EH (cell line): ENCODE results near the gene SSR4.
"Not testable (repeated sequence)": the region's sequence is repeated elsewhere in the genome, so short reads cannot be mapped to it uniquely, and the experiment has no call there.

Experiments
- DNase-seq: peaks from one replicate; pipeline ENCODE4 v3.0.0-alpha.2; 2015; ENCODE audit warnings: low read depth

The SSR4 gene

DNA sequence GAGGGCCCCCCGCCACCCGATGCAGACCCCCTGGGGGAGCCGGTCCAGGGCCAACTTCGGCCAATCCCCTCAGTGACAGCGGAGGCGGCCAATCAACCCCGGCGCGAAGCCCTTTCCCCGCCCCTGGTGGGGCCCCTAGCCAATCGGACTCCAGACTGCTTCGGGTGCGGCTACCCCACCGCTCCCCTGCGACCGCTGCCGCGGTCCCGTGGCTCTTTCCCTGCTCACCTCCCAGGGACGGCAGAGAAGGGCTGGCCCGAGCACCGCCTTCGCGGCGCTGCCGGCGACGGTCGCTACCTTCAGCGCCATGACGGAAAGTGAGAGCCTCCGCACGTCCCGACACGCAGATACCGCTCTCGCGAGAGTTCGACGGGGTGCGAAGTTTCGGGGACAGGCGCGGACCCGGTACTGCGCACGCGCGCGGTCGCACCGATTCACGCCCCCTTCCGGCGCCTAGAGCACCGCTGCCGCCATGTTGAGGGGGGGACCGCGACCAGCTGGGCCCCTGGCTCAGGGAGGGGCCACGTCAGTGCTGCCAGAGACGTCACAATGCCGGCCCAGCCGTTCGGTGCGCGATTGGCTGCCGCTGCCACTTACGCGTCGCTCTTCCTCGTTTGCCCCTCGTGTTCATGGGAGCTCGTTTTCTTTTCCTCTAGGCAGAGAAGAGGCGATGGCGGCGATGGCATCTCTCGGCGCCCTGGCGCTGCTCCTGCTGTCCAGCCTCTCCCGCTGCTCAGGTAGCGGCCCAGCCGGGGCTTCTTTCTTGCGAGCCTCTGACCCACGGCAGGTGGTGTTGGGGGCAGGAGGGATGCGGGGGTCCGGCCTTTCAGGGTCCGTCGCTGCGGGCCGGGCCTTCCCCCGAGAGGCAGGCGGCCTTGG is at the start of gene SSR4, which contains the start of gene IDH3G:
TSS of gene SSR4 (plus strand) at position 651 of the 879 bp plus-strand sequence. CDS start at position 671, 20 bp downstream.
TSS of gene IDH3G (minus strand) at position 358 of the 879 bp plus-strand sequence. CDS start at position 309, 49 bp downstream.
- peak; percentile 95 for DNase-seq

DNA sequence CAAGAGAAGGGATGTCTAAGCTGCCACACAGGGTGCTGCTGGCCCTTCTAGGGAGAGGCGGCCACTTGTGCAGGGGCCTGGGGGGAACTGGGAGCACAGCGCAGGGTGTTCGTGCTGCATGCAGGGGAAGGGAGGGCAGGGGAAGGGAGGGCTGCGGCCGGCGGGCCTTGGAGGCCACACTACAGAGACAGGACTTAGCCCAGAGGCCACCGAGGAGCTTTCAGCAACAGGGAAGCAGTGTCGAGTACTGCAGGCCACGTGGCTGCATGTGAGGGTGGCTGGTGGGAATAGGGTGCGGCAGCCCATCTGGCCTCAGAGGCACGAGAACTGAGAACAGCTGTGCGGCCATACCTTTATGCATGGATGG is 49.4 kb upstream of the SSR4 start:
- not testable (repeated sequence) for DNase-seq

DNA sequence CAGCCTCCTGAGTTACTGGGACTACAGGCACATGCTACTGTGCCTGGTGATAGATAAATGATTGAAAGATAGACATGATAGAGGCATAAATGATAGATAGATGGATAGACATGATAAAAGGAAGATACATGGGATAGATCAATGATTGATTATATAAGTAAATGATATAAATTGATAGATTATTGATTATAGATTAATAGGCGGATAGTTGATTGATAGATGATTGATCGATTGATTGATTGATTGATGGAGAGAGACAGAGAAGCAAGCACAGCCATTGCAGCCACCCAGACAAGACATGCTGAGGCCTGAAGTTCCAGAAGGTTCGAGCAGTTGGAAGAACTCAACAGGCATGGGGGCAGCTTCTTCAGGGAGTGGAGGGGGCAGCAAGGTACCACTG is 48.1 kb upstream of the SSR4 start:
- no peak for DNase-seq

DNA sequence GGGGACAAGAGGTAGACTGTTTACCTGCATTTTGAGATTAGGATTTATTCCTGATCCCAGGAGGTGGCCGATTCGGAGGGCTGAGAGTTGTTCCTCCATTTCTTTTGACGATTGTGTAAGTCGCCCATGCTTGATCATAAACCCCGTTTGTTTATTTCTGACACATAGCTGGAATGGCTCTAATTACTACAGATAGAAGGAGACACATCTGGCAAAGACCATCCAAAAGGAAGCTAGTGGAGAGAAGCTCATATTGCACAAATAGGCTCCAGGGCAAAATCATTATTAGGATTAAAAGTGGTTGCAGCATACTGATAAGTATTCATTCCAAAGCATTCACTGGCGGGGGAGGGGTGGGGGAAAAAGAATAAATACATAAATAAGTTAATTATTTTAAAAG is 47.5 kb upstream of the SSR4 start:
- peak; percentile 35 for DNase-seq

DNA sequence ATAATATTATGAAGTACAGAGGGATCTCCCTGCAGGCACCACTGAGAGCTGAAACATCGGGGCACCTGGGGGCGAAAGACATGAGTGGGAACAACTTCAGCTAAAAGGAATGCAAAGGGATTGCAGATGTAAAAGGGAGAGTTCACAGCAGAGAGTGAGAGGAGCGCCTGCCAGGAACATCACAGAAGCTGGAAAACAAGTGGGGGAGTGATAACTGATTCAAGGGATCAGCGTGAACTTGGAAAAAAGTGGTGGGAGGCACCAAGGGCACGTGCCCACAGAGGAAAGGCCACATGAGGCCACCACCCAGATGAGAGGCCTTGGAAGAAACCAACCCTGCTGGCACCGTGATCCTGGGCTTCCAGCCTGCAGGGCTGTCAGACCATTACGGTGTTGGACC is 45.5 kb upstream of the SSR4 start:
- DNase-seq = not testable (repeated sequence)

DNA sequence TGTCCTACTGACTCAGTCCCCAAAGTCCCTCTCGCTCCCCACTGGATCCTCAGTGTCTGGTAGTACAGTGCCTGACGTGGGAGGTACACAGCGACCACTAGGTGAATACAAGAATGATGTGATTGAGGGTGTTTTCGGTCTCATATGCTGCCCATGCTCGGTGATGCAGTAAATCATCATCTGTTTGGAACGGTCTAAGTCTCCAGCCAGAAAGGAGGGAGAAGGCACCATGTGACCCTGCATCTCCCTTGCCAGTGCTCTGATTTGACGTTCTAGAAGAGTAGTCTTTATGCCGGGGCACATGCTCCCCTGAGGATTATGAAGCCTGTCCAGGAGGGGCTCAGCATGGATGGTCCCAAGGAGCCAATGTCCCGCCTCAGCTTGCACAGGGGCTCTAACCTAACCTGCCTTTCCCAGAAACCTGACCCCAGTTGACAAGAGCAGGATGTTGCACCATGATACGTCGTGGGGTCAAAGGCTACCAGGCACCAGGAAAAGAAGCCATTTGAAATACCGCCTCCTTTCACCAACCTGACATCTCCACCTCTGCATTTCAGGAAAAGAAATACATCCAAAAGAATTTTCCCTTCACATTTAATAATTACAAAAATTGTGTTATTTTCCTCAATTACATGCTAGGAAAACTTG is 44.2 kb upstream of the SSR4 start:
- no peak for DNase-seq

DNA sequence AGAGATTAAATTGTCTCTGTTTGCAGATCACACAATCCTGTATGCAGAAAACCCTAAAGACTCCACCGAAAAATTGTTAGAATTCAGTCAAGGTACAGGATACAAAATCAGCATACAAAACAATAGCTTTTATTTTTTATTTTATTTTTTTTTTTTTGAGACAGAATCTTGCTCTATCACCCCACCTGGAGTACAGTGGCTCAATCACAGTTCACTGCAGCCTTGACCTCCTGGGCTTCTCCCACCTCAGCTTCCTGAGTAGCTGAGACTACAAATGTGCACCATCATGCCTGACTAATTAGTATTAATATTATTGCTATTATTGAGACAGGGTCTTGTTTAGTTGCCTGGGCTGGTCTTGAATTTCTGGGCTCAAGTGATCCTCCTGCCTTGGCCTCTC is 39.3 kb upstream of the SSR4 start:
- no peak for DNase-seq

DNA sequence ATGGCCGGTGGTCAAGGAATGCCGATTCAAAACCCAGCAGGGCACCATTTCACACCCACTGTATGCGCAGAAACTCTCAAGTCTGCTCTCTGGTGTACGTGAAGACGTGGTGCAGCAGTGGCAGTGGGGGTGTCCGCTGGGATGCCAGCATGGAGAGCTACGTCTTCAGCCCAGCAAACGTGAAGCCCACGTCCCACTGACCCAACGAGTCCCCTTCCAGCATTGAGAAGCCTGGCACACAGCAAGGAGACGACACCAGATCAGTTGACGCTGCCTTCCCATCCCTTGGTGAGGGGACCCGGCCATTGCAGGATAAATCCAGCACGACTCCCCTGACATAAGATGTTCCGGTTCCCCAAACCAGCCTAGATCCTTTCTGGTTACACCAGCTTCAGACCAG is 32.6 kb upstream of the SSR4 start:
- no peak for DNase-seq

DNA sequence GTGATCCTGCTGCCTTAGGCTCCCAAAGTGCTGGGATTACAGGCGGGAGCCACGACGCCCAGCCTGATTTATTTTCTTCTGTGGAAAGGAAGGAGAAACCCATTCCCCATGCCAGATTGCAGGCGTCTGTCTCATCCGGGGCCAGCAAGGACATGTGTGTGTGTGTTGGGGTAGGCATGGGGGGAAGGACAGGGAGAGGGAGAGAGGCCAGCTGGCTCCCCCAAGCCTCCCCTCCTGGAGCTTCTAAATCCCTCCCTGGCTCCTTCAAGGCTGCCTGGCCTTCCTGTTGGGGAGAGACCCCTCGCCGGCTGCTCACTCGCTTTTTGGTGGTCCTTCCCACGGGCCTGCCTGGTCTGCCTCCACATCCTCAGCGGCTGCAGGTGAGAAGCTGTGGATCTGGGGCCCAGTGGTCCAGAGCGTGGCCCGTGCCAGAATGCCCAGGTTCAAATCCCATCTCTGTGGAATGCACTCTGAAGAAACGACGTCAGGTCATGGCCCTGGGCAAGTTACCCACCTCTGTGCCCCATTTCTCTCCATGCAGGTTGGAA is 31.8 kb upstream of the SSR4 start:
- no peak for DNase-seq

DNA sequence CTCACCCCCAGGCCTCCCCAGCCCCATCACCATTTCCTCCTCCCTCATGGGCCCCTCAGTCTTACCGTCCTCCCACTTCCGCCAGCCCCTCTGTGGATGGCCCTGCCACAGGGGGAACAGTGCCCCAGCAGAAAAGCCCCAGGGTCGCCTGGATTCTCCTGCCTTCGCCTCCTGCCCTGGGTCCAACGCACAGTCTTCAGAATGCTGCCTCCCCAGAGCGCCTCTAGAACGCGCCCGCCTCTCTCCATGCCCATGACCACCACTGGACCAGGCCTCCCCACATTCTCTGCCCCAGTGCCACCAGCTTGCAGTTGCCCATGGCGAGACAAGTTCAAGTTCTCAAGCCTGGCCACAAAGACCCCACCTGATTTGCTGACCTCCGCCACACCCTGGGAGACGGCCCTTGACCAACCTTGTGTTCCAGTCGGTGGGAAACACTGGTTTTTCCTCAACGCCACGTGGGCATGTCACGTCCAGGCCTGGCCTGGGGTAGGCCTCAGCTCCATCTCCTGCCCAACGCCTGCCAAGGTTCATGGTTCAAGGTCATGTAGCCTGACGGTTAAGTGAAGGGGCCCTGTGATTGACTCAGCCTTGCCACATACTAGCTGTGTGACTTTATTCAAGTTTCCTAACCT is 31.1 kb upstream of the SSR4 start:
- no peak for DNase-seq

DNA sequence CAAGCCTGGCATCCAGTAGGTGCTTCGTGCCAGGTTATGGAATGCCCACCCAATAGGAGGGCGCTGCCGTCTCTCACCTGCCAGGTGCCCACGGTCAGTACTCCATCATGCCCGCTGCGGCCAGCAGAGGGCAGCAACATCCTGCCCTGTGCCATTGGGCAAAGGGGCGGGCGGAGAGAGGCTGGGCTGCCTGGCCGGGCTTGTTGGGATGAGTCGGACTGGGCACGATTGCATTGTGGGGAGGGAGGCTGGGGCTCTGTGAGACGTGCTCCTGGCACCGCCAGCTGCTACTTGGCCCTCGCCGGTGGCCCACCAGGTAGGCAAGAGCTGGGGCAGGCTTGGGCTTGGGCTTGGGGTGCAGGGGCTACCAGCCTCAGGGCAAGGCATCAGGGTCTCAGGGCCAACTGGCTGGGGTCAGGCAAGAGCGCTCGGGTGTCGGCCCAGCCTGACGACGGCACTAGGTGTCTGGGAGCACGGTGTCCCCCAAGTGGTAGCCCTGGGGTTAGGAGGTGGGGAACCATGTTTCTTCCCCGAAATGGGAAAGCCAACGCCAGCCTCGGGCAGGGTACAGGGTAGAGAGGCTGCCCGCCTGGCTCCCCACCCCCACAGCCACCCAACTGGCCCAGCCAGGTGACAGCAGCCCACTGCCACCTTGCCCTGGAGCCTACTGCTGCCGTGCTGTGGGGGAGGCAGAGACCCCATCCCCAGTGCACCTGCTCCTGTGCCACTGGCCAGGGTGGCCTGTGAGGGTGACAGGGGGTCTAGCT is 30.3 kb upstream of the SSR4 start, which contains the start of gene PLXNB3:
TSS of gene PLXNB3 (plus strand) at position 261 of the 767 bp plus-strand sequence. CDS start 1,287 bp downstream, outside the sequence.
- DNase-seq = peak; percentile 79

DNA sequence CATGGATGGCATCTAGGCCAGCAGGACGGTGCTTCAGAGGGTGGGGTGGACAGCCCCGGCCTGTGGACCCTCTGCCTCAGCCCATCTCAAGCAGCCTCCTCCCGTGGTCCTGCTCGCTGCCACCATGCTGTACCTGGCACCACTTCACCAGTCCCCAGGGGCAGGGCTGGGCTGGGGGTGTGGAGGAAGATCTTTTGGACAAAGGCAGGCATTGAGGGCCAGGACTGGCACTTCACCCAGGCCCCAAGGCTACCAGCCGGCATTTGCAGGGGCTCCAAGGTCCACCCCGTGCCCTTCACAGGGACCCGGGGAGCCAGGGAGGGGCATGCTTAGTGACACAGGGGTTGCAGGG is 29.7 kb upstream of the SSR4 start:
- DNase-seq = no peak

DNA sequence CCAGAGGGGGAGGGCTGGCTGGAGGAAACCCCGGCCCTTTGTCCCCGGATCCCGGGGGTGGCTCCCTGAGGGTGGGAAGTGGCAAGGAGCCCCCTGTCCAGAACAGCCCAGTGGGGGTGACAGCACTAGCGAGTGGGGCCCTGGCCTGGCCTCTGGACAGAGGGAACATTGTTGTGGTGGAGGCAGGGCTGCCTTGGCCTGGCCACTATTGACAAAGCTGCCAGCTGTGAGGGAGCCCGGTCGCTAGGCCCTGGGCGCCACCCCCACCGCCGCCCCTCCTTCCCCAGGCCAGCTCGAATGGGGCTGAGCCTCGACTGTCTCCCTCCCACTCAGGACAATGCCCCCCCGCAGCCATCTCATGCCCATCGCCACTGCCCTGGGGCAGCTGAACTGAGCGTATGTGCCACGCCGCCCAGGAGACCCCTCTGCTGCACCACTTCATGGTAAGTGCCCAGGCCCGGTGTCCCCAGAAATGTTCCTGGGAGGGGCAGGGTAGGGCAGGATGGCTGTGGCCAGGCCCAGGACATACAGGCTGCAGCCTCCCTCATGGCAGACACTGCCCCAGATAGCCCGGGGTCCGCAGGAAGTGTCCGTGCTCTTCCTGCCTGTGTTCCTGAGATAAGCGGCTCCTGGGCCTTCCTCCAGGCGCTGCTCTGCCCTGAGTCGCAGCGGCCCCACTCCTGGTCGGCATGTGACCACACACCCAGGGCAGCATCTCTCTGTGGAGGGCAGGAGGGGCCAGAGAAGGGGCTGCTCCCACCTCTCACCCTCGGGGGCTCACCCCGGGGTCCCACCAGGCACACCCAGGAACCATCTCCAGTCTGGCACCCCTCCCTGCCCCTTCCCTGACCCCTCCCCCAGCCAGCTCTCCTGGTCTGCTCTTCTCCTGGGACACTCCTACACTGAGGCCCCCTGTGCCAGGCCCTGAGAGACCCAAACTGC is 29.1 kb upstream of the SSR4 start:
- DNase-seq = peak; percentile 25

DNA sequence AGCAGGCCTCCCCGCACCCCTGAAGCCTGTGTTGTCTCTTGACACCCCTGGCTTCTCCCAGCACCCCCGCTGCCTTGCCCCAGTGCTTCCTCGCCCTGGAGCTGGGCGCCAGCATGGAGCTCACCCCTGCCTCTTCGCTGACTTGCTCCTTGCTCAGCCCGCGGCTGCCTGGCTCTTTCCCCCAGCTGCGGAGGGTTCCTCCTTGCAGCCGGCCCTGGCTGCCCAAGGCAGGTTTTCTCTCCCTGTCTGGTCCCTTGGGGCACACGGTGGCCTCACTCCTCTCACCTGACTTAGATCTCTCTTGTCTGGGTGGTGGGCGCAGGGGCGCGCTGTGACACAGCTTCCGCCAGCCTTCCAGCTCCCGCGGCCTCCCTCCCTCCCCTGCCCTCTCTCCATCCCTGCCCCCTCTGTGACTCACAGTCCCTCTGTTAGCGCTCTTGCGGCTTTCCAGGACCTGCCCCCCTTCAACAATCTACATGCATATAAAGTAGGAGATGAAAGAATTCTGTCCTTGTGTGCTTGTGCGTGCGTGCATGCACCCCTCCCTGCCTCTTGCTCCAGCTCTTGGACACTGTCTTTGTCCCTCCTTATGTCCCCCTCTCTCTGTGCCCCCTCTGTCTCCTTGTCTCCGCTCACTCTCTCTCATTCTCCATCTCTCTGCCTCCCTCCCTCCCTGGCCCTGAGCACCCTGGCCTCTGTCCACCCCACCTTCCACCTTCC is 28.2 kb upstream of the SSR4 start:
- DNase-seq = peak; percentile 82

DNA sequence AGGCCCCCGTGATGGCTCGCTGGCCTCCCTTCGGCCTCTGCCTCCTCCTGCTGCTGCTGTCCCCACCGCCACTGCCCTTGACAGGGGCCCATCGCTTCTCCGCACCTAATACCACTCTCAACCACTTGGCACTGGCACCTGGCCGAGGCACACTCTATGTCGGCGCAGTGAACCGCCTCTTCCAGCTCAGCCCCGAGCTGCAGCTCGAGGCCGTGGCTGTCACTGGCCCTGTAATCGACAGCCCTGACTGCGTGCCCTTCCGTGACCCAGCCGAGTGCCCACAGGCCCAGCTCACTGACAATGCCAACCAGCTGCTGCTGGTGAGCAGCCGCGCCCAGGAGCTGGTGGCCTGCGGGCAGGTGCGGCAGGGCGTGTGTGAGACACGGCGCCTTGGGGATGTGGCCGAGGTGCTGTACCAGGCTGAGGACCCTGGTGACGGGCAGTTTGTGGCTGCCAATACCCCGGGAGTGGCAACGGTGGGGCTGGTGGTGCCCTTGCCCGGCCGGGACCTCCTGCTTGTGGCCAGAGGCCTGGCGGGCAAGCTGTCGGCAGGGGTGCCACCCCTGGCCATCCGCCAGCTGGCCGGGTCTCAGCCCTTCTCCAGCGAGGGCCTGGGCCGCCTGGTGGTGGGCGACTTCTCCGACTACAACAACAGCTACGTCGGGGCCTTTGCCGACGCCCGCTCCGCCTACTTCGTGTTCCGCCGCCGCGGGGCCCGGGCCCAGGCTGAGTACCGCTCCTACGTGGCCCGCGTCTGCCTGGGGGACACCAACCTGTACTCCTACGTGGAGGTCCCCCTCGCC is 27.4 kb upstream of the SSR4 start:
- DNase-seq = no peak

DNA sequence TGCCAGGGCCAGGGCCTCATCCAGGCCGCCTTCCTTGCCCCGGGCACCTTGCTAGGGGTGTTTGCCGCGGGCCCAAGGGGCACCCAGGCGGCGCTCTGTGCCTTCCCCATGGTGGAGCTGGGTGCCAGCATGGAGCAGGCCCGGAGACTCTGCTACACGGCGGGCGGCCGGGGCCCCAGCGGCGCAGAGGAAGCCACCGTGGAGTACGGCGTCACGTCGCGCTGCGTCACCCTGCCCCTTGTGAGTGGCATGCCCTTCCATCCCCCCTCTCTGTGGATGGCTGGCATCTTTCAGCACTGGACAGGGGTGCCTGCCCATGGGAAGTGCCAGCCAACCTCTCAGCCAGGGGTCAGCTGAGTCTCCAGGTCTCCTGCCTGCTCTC is 26.8 kb upstream of the SSR4 start:
- DNase-seq = no peak

DNA sequence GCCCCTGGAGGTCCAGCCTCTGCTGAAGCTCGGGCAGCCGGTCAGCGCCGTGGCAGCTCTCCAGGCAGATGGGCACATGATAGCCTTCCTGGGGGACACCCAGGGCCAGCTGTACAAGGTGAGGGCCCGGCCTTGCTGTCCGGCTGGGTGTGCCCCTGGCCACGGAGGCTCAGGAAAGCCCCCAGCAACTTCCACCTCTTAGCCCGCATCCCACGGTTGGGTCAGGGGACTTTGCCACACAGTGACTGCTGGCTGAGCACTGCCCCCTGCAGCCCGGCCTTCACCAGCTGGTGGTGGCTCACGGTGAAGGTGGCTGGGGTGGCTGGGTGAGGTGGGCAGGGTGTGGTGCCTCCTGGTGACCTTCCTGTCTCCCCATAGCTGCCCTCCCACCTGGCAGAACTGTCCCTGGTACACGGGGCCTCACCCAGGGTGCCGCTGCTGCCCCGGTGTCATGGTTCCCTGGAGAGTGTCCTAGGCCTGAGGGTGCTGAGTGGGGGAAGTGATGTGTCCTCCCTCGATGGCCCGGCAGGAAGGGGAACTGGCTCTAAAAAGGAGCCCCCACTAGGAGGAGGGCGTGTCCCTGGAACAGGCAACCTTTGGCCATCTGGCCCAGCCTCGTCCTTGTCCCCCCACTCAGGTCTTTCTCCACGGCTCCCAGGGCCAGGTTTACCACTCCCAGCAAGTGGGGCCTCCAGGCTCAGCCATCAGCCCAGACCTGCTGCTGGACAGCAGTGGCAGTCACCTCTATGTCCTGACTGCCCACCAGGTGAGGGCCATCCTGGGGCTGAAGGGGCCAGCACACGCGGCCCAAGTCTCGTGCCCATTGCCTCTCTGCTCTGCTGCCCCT is 25.9 kb upstream of the SSR4 start:
- DNase-seq = no peak

DNA sequence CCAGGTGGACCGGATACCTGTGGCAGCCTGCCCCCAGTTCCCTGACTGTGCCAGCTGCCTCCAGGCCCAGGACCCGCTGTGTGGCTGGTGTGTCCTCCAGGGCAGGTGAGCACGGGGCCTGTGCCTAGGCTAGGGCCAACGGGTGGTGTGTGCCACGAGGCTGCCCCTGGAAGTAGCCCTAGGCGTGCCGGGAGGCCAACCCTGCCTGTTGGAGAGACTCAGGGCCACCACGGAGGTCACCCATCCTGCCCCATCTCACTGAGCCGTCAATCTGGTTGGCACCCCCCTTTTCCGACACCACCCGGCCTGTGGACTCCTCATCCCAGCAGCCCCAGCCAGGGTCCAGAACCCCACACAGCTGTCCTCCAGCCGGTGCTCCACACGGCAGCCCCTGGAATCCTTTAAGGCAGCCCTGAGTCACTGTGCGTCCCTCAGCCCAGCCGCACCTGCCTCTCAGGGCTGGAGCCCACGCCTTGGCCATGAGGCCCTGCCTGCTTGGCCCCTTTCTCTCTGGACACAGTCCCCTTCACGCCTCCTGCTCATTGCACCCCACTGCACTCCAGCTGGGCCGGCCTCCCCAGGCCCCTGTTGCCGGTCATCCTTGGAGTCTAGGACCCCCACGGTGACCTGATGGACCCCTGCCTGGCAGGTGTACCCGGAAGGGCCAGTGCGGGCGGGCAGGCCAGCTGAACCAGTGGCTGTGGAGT is 25.2 kb upstream of the SSR4 start:
- no peak for DNase-seq
